GM23338 (cell line): Measurements from ENCODE around the gene VSTM2L. TPM values are rescaled to one million over a fixed set of nuclear protein-coding genes. Genes with fewer than 3 reads are reported as not detected.

Source experiments
- ATAC-seq: fragments of 200-7000 bp; cut with Tn5 transposase; 3 replicates; pipeline ENCODE4 v1.9.1; 2020
- DNase-seq: peaks from one replicate; pipeline ENCODE4 v3.0.0-alpha.2; 2015; ENCODE audit warnings: low spot score
- H2AFZ ChIP-seq: fragments of 200-600 bp; sonication (generic); 2 replicates; pipeline ENCODE4 v1.8.0; 2016; ENCODE audit warnings: antibody characterized with exemption, mild to moderate bottlenecking, moderate library complexity
- H3F3A ChIP-seq: fragments of 200-600 bp; sonication (generic); replicated peaks from 2 replicates; pipeline ENCODE4 v1.8.0; 2017; ENCODE audit warnings: antibody characterized with exemption, mixed run types, low read depth
- H3K27ac ChIP-seq: fragments of 200-600 bp; sonication (generic); 2 replicates; pipeline ENCODE4 v1.6.1; 2016; ENCODE audit warnings: low read depth
- H3K27me3 ChIP-seq: fragments of 200-600 bp; sonication (generic); 2 replicates; pipeline ENCODE4 v1.8.0; 2016; ENCODE audit warnings: mild to moderate bottlenecking, mixed run types, moderate library complexity; ENCODE audit not compliant: insufficient read depth
- H3K36me3 ChIP-seq: fragments of 200-600 bp; sonication (generic); 2 replicates; pipeline ENCODE4 v1.8.0; 2016; ENCODE audit warnings: mild to moderate bottlenecking; ENCODE audit not compliant: insufficient read depth
- H3K4me1 ChIP-seq: fragments of 200-600 bp; sonication (generic); 2 replicates; pipeline ENCODE4 v1.8.0; 2016; ENCODE audit warnings: mild to moderate bottlenecking, moderate library complexity; ENCODE audit not compliant: insufficient read depth
- H3K4me2 ChIP-seq: fragments of 200-600 bp; sonication (generic); 2 replicates; pipeline ENCODE4 v1.7.1; 2017; ENCODE audit warnings: mixed run types
- H3K4me3 ChIP-seq: fragments of 200-600 bp; sonication (generic); 2 replicates; pipeline ENCODE4 v1.6.1; 2016; ENCODE audit warnings: mixed run types
- H3K79me2 ChIP-seq: fragments of 200-600 bp; sonication (generic); replicated peaks from 2 replicates; pipeline ENCODE4 v1.8.0; 2017; ENCODE audit warnings: mild to moderate bottlenecking; ENCODE audit not compliant: insufficient read depth
- H3K9me2 ChIP-seq: fragments of 200-600 bp; sonication (generic); 2 replicates; pipeline ENCODE4 v1.8.0; 2017; ENCODE audit not compliant: insufficient read depth
- H4K20me1 ChIP-seq: fragments of 200-600 bp; sonication (generic); replicated peaks from 2 replicates; pipeline ENCODE4 v1.8.0; 2017; ENCODE audit warnings: mild to moderate bottlenecking; ENCODE audit not compliant: insufficient read depth
- H3K27ac Mint-ChIP-seq: 2 replicates; pipeline ENCODE4 v1.8.0; 2020; ENCODE audit warnings: inconsistent platforms, mild to moderate bottlenecking, moderate library complexity, mixed read lengths
- H3K27me3 Mint-ChIP-seq: 3 replicates; pipeline ENCODE4 v1.8.0; 2022; ENCODE audit warnings: low read depth, mild to moderate bottlenecking, moderate library complexity, mixed read lengths, inconsistent platforms; ENCODE audit not compliant: insufficient read depth, poor library complexity
- H3K36me3 Mint-ChIP-seq: 3 replicates; pipeline ENCODE4 v1.8.0; 2021; ENCODE audit warnings: low read depth, mild to moderate bottlenecking, inconsistent platforms, moderate library complexity, mixed read lengths
- H3K4me1 Mint-ChIP-seq: 3 replicates; pipeline ENCODE4 v1.8.0; 2020; ENCODE audit warnings: mild to moderate bottlenecking, inconsistent platforms, mixed read lengths
- H3K4me3 Mint-ChIP-seq: 3 replicates; pipeline ENCODE4 v1.8.0; 2021; ENCODE audit warnings: moderate library complexity, mild to moderate bottlenecking, inconsistent platforms, mixed read lengths
- H3K9me3 Mint-ChIP-seq: 3 replicates; pipeline ENCODE4 v1.8.0; 2020; ENCODE audit warnings: moderate library complexity, mild to moderate bottlenecking, inconsistent platforms, mixed read lengths
- CREB1 ChIP-seq: fragments of 250-450 bp; sonication (Bioruptor Pico); IDR thresholded peaks from 2 replicates; pipeline ENCODE4 v1.5.0; 2020; ENCODE audit warnings: low read depth, mild to moderate bottlenecking, moderate library complexity
- CTCF ChIP-seq, 2 experiments: fragments of 200-600 bp in 1 of 2; sonication (generic) in 1 of 2; conservative IDR thresholded peaks; 2 replicates each; pipeline versions ENCODE4 v1.5.1 to v1.6.1; 2016 to 2017; ENCODE audit warnings: antibody characterized with exemption in 2 of 2, low read depth in 2 of 2, mild to moderate bottlenecking in 2 of 2, moderate library complexity in 1 of 2
- ETS1 ChIP-seq: IDR thresholded peaks from 2 replicates; pipeline ENCODE4 v1.6.1; 2016; ENCODE audit warnings: antibody characterized with exemption
- EZH2 ChIP-seq: fragments of 200-600 bp; sonication (generic); IDR thresholded peaks from one replicate; pipeline ENCODE4 v1.8.0; 2017; ENCODE audit warnings: antibody characterized with exemption, mild to moderate bottlenecking, low read depth; ENCODE audit not compliant: unreplicated experiment
- EZH2phosphoT487 ChIP-seq: fragments of 200-600 bp; sonication (generic); IDR thresholded peaks from one replicate; pipeline ENCODE4 v1.8.1; 2018; ENCODE audit warnings: antibody characterized with exemption; ENCODE audit not compliant: unreplicated experiment
- JUNB ChIP-seq: IDR thresholded peaks from one replicate; pipeline ENCODE4 v1.6.1; 2016; ENCODE audit warnings: antibody characterized with exemption; ENCODE audit not compliant: unreplicated experiment
- NANOG ChIP-seq: IDR thresholded peaks from 2 replicates; pipeline ENCODE4 v1.6.1; 2016; ENCODE audit warnings: antibody characterized with exemption, borderline replicate concordance
- POLR2AphosphoS5 ChIP-seq: IDR thresholded peaks from 2 replicates; pipeline ENCODE4 v1.6.1; 2016; ENCODE audit warnings: antibody characterized with exemption, low read depth
- REST ChIP-seq: IDR thresholded peaks from one replicate; pipeline ENCODE4 v1.6.1; 2018; ENCODE audit warnings: antibody characterized with exemption; ENCODE audit not compliant: unreplicated experiment
- STAT1 ChIP-seq: IDR thresholded peaks from one replicate; pipeline ENCODE4 v1.6.1; 2016; ENCODE audit warnings: antibody characterized with exemption; ENCODE audit not compliant: unreplicated experiment
- ZNF114 ChIP-seq: fragments of 250-450 bp; sonication (Bioruptor Pico); IDR thresholded peaks from 2 replicates; pipeline ENCODE4 v1.5.0; 2020; ENCODE audit warnings: mild to moderate bottlenecking, moderate library complexity
- ZNF331 ChIP-seq: fragments of 250-450 bp; sonication (Bioruptor Pico); IDR thresholded peaks from 2 replicates; pipeline ENCODE4 v1.5.0; 2020; ENCODE audit warnings: low read depth, mild to moderate bottlenecking, moderate library complexity
- ZNF462 ChIP-seq: fragments of 250-450 bp; sonication (Bioruptor Pico); IDR thresholded peaks from 2 replicates; pipeline ENCODE4 v1.5.0; 2020; ENCODE audit warnings: mild to moderate bottlenecking, moderate library complexity
- polyA plus RNA-seq: library from polyadenylated mRNA; unstranded; fragments of >200 nt; fragmentation: Nextera tagmentation; extraction: Ambion mirVana; gene quantifications from 2 replicates; pipeline ENCODE4 v1.2.1, GENCODE V29; 2016
- total RNA-seq: library from RNA; depleted of rRNA; stranded (reverse); fragments of >200 nt; shearing (Covaris generic); gene quantifications from 2 replicates; pipeline ENCODE4 v1.2.3, GENCODE V29; 2014

Gene VSTM2L
- total and polyA plus RNA-seq, 2 experiments from 2014 or later = 0.60 to 1.9 TPM

GRCh38 chr20:37866051-37866450 lies 36.9 kb upstream of the VSTM2L start:
- Mint-ChIP-seq H3K27ac (no peak overlapping the region), H3K9me3 (no peaks in the 10 kb centered on the region)
- TF ChIP-seq ZNF114 (no peak), REST (no peak), ZNF331 (CRISPR knock-in tag) (no peak), CREB1 (CRISPR knock-in tag) (no peak), ETS1 (no peak), EZH2phosphoT487 (no peak), CTCF (conservative IDR thresholded peaks at IDR 0.05; ENCODE audit: low read depth in 2 of 2) (no peak), STAT1 (no peak), NANOG (no peak), POLR2AphosphoS5 (no peak), ZNF462 (CRISPR knock-in tag) (no peak), EZH2 (no peak), JUNB (no peak)

More at GRCh38 chr20:37866051-37866450, 36.9 kb upstream of the VSTM2L start:
- Histone ChIP-seq H4K20me1 (no peaks in the 10 kb centered on the region), H3K4me1 (peaks cover 14% of the 10 kb centered on the region), H3K36me3 (no peaks in the 10 kb centered on the region), H3K27me3 (no peaks in the 10 kb centered on the region), H3K27ac (no peak overlapping the region), H3F3A (no peaks in the 10 kb centered on the region), H3K79me2 (no peaks in the 10 kb centered on the region), H3K4me3 (no peak overlapping the region), H3K9me2 (no peaks in the 10 kb centered on the region), H2AFZ (no peak overlapping the region), H3K4me2 (no peak overlapping the region)
- H3K4me1 Mint-ChIP-seq = peaks cover 30% of the 10 kb centered on the region
- no peak for ATAC-seq
- H3K36me3 Mint-ChIP-seq = peaks cover 14% of the 10 kb centered on the region; the same call in 2 of the 3 replicates
- DNase-seq = no peak
- H3K27me3 Mint-ChIP-seq = peaks cover 5% of the 10 kb centered on the region
- H3K4me3 Mint-ChIP-seq = no peak overlapping the region
